Ishikawa (cell line): ENCODE data around the gene ANKRD33.

ENCODE experiments used
- CEBPB ChIP-seq: IDR thresholded peaks from 2 replicates; pipeline ENCODE4 v1.6.1; 2012
- CREB1 ChIP-seq: IDR thresholded peaks from 2 replicates; pipeline ENCODE4 v1.6.1; 2012; ENCODE audit warnings: low read depth
- EGR1 ChIP-seq: IDR thresholded peaks from 2 replicates; pipeline ENCODE4 v1.6.1; 2012
- EP300 ChIP-seq: IDR thresholded peaks from 2 replicates; pipeline ENCODE4 v1.6.1; 2012; ENCODE audit warnings: borderline replicate concordance
- FOXM1 ChIP-seq: IDR thresholded peaks from 2 replicates; pipeline ENCODE4 v1.6.1; 2012; ENCODE audit warnings: low read depth, borderline replicate concordance
- NFIC ChIP-seq: IDR thresholded peaks from 2 replicates; pipeline ENCODE4 v1.6.1; 2012
- RAD21 ChIP-seq: IDR thresholded peaks from 2 replicates; pipeline ENCODE4 v1.6.1; 2012; ENCODE audit warnings: low read depth
- TAF1 ChIP-seq: IDR thresholded peaks from 2 replicates; pipeline ENCODE4 v1.6.1; 2012; ENCODE audit warnings: low read depth, mild to moderate bottlenecking
- TCF12 ChIP-seq: IDR thresholded peaks from 2 replicates; pipeline ENCODE4 v1.6.1; 2012; ENCODE audit warnings: low read depth
- TEAD4 ChIP-seq: IDR thresholded peaks from 2 replicates; pipeline ENCODE4 v1.6.1; 2012
- YY1 ChIP-seq: IDR thresholded peaks from 2 replicates; pipeline ENCODE4 v1.6.1; 2012; ENCODE audit warnings: low read depth
- ZBTB7A ChIP-seq: IDR thresholded peaks from 2 replicates; pipeline ENCODE4 v1.6.1; 2012; ENCODE audit warnings: low read depth
- TF ChIP-seq, protein P1 (sequence below): IDR thresholded peaks from 2 replicates; pipeline ENCODE4 v1.6.1; 2012; ENCODE audit warnings: low read depth, mild to moderate bottlenecking
- TF ChIP-seq, protein P2 (sequence below): IDR thresholded peaks from 2 replicates; pipeline ENCODE4 v1.6.1; 2012
- TF ChIP-seq, protein P3 (sequence below): IDR thresholded peaks from 2 replicates; pipeline ENCODE4 v1.6.1; 2012

ANKRD33 gene

DNA sequence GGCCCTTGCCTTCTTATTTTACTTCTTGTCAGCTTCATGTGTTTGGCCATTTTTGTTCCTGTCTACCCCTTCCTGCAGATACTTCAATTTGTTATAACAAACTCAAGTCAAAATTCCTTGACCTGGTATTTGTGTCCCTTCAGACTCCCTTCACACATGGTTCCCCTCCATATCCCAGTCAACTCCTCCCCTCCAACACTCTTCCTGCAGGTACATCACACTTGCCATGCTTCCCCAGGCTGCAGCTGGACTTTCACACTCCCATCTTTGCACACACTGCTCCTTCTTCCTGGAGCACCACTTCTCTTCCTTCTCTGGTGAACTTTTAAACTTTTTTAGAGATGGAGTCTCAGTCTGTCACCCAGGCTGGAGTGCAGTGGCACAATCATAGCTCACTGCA, 20.5 kb upstream of the ANKRD33 start:
- no peak for TF ChIP-seq TEAD4
- TF ChIP-seq TAF1: no peak
- TF ChIP-seq TCF12: no peak
- no peak for TF ChIP-seq EP300
- TF ChIP-seq EGR1: no peak
- no peak for TF ChIP-seq NFIC

DNA sequence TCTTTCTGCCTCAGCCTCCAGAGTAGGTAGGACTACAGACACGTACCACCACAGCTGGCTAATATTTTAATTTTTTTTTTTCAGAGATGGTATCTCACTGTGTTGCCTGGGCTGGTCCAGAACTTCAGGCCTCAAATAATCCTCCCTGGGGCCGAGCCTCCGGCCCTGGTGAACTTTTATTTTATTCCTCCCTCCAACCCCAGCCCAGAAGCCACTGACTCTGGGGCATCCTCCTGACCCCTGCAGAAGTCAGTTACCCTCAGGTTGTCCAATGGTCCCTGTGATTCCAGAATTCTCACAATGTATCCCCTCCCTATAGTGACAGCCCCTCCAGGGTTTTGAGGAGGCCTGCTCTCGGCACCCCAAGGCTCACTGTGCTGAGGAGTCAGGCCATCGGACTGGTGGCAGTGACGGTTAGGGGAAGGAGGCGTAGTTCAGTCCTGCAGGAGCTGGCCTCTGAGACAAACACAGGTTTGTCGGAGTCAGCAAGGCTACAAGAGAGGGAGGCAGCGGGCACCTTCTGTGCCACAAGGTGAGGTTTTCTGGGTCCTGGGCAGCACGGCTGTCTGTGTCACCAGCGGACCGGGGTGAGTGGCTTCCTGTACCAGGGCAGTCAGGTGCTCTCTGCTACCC, 20.0 kb upstream of the ANKRD33 start:
- TF ChIP-seq CEBPB: no peak
- TF ChIP-seq TCF12: no peak
- TF ChIP-seq, protein P1, sequence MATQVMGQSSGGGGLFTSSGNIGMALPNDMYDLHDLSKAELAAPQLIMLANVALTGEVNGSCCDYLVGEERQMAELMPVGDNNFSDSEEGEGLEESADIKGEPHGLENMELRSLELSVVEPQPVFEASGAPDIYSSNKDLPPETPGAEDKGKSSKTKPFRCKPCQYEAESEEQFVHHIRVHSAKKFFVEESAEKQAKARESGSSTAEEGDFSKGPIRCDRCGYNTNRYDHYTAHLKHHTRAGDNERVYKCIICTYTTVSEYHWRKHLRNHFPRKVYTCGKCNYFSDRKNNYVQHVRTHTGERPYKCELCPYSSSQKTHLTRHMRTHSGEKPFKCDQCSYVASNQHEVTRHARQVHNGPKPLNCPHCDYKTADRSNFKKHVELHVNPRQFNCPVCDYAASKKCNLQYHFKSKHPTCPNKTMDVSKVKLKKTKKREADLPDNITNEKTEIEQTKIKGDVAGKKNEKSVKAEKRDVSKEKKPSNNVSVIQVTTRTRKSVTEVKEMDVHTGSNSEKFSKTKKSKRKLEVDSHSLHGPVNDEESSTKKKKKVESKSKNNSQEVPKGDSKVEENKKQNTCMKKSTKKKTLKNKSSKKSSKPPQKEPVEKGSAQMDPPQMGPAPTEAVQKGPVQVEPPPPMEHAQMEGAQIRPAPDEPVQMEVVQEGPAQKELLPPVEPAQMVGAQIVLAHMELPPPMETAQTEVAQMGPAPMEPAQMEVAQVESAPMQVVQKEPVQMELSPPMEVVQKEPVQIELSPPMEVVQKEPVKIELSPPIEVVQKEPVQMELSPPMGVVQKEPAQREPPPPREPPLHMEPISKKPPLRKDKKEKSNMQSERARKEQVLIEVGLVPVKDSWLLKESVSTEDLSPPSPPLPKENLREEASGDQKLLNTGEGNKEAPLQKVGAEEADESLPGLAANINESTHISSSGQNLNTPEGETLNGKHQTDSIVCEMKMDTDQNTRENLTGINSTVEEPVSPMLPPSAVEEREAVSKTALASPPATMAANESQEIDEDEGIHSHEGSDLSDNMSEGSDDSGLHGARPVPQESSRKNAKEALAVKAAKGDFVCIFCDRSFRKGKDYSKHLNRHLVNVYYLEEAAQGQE: no peak
- TF ChIP-seq EP300: no peak
- no peak for TF ChIP-seq FOXM1
- TF ChIP-seq NFIC: no peak
- TF ChIP-seq RAD21: no peak
- no peak for TF ChIP-seq EGR1
- TF ChIP-seq TEAD4: no peak
- TF ChIP-seq, protein P2, sequence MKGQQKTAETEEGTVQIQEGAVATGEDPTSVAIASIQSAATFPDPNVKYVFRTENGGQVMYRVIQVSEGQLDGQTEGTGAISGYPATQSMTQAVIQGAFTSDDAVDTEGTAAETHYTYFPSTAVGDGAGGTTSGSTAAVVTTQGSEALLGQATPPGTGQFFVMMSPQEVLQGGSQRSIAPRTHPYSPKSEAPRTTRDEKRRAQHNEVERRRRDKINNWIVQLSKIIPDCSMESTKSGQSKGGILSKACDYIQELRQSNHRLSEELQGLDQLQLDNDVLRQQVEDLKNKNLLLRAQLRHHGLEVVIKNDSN: no peak
- TF ChIP-seq TAF1: no peak
- no peak for TF ChIP-seq YY1
- TF ChIP-seq ZBTB7A: no peak

DNA sequence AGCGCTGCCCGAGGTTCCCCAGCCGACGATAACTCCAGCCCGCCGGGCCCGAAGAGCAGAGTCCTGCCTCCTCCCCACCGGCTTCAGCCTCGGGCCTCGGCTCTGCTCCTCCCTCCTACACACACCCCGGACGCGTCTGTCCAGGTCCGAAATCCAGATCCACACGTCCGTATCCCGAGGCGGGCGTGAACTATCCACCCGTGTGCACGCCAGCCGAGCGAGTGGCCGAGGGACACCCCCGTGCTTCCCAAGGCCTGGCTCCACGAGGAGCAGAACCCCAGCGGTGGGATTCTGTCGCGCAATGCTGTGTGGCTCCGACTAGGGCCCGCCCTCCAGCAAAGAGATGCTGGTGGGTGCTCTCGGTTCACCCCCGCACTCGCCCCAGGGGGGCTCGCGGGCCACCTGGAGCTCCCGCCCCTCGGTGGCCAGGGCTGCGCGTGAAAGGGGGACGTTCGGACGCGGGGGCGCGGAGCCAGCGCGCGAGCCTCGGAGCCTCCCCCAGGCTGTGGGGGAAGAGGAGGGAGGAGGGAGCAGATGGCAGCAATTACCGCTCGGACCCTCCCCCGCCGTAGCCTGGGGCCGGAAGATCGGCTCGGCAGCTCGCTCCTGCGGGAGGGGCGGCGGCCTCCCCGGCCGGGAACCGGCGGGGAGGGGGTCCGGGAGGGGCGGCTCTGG, 18.9 kb upstream of the ANKRD33 start:
- TF ChIP-seq TCF12: no peak
- TF ChIP-seq EP300: no peak
- no peak for TF ChIP-seq EGR1
- no peak for TF ChIP-seq RAD21
- TF ChIP-seq TAF1: no peak
- TF ChIP-seq FOXM1: no peak
- no peak for TF ChIP-seq NFIC
- TF ChIP-seq ZBTB7A: no peak
- no peak for TF ChIP-seq TEAD4
- TF ChIP-seq, protein P3, sequence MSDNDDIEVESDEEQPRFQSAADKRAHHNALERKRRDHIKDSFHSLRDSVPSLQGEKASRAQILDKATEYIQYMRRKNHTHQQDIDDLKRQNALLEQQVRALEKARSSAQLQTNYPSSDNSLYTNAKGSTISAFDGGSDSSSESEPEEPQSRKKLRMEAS: no peak
- no peak for TF ChIP-seq YY1
- TF ChIP-seq CEBPB: no peak
- TF ChIP-seq, protein P2: no peak
- TF ChIP-seq, protein P1: no peak
- TF ChIP-seq CREB1: no peak

DNA sequence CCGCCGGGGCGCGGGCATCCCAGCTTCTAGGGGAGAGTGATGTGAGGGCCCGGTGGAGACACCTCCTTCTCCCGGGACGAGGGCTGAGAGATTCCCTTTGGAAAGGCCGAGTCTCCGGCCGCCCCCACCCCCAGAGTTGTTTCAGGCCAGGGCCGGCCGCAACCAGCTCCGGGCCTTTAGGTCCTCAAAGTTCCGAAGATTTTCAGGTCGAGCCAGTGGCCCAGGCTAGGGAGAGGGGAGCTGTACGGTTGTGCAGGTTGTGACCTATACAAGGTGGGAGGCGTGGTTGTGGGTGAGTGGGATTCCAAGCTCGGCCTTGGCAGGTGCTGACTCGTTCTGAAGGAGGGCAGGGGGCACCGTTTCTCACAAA, 18.4 kb upstream of the ANKRD33 start:
- no peak for TF ChIP-seq TAF1
- TF ChIP-seq, protein P1: no peak
- TF ChIP-seq FOXM1: no peak
- no peak for TF ChIP-seq TCF12
- no peak for TF ChIP-seq YY1
- no peak for TF ChIP-seq CEBPB
- TF ChIP-seq ZBTB7A: no peak
- TF ChIP-seq EGR1: no peak
- no peak for TF ChIP-seq CREB1
- no peak for TF ChIP-seq RAD21
- TF ChIP-seq, protein P2: no peak
- no peak for TF ChIP-seq NFIC
- TF ChIP-seq EP300: no peak
- TF ChIP-seq, protein P3: no peak
- TF ChIP-seq TEAD4: no peak
